Osteoblast (primary cell): Measurements from ENCODE around the gene CSRP2. TPM values are rescaled to one million over a fixed set of nuclear protein-coding genes. Genes with fewer than 3 reads are reported as not detected.

Source experiments
- DNase-seq: peaks from one replicate; pipeline ENCODE4 v3.0.0; 2011; ENCODE audit warnings: low spot score, mixed read lengths; ENCODE audit not compliant: insufficient read length; ENCODE audit errors: missing footprints
- H2AFZ ChIP-seq: 2 replicates; pipeline ENCODE4 v1.6.0; 2011; ENCODE audit warnings: mild to moderate bottlenecking, low read length
- H3K27ac ChIP-seq: 2 replicates; pipeline ENCODE4 v1.5.1; 2011; ENCODE audit warnings: mild to moderate bottlenecking, low read depth, low read length, moderate library complexity
- H3K27me3 ChIP-seq: 2 replicates; pipeline ENCODE4 v1.6.0; 2012; ENCODE audit warnings: mild to moderate bottlenecking, control low read depth, inconsistent platforms, low read length, moderate library complexity; ENCODE audit not compliant: insufficient read depth
- H3K36me3 ChIP-seq: 2 replicates; pipeline ENCODE4 v1.5.1; 2011; ENCODE audit warnings: mild to moderate bottlenecking, low read length, control low read depth, moderate library complexity; ENCODE audit not compliant: insufficient read depth
- H3K4me1 ChIP-seq: 2 replicates; pipeline ENCODE4 v1.5.1; 2011; ENCODE audit warnings: mild to moderate bottlenecking, low read length, control low read depth, moderate library complexity; ENCODE audit not compliant: insufficient read depth
- H3K4me2 ChIP-seq: 2 replicates; pipeline ENCODE4 v1.6.0; 2011; ENCODE audit warnings: mild to moderate bottlenecking, low read length; ENCODE audit not compliant: insufficient read depth
- H3K4me3 ChIP-seq: fragments of 200-600 bp; sonication (generic); 3 replicates; pipeline ENCODE4 v1.5.1; 2012; ENCODE audit warnings: mild to moderate bottlenecking, low read length, inconsistent platforms; ENCODE audit not compliant: insufficient read depth
- H3K79me2 ChIP-seq: 2 replicates; pipeline ENCODE4 v1.6.0; 2012; ENCODE audit warnings: mild to moderate bottlenecking, low read length, control low read depth, inconsistent platforms; ENCODE audit not compliant: insufficient read depth
- H3K9me3 ChIP-seq: 2 replicates; pipeline ENCODE4 v1.5.1; 2011; ENCODE audit warnings: low read depth, low read length, control low read depth
- H4K20me1 ChIP-seq: 2 replicates; pipeline ENCODE4 v1.6.0; 2012; ENCODE audit warnings: mild to moderate bottlenecking, low read length, control low read depth; ENCODE audit not compliant: insufficient read depth
- total RNA-seq: library from RNA; depleted of rRNA; stranded (reverse); fragments of >200 nt; gene quantifications from 2 replicates; pipeline ENCODE4 v1.2.3, GENCODE V29; 2012
- TF ChIP-seq, protein P1 (sequence below): IDR thresholded peaks from 2 replicates; pipeline ENCODE4 v1.5.1; 2011; ENCODE audit warnings: mild to moderate bottlenecking, low read depth, low read length, moderate library complexity; ENCODE audit errors: extremely low read depth

CSRP2 gene
- total RNA-seq, 1 donor, result 13.4 TPM

DNA sequence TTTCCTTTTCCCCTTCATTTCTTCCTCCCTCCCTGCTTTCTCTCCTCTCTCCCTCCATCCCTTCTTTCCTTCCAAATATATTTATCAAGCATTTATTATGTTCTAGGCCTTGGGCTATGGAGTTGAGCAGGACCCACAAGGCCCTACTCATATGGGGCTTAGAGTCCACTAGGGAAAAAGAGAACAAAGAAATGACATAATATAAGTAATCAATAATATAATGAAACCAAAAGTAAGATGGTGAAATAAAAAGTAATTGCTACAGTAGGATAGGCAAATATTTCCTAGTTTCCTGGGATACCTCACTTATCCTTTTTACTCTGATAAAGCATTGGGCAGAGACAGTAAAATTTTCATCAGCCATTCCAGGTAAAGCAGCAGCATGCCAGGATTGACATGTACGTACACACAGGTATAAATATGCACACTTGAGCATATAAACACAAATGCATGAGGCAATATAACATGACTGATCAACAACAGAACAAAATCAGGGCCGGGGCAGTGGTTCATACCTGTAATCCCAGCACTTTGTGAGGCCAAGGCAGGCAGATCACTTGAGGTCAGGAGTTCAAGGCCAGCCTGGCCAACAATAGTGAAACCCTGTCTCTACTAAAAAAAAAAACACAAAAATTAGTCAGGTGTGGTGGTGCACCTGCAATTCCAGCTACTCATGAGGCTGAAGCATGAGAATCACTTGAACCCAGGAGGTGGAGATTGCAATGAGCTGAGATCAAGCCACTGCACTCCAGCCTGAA lies 35.5 kb upstream of the CSRP2 start:
- DNase-seq, result no peak
- no peak overlapping the region for H2AFZ ChIP-seq
- H3K4me2 ChIP-seq, result no peak overlapping the region

DNA sequence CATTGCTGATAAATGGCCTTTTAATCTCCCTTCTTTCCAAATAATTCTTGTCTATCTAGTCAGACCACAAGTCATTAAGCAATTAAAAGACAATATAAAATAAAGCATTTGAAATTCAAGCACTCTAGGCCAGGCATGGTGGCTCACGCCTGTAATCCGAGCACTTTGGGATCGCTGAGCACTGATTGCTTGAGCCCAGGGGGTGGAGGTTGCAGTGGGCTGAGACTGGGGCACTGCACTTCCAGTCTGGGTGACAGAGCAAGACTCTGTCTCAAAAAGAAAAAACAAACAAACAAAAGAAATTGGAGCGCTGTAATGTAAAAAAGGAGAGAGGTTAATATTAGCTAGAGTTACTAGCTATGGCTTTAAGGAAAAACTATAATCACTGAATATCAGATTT lies 30.5 kb upstream of the CSRP2 start:
- Histone ChIP-seq H3K27ac (no peak overlapping the region), H3K9me3 (no peaks in the 10 kb centered on the region), H3K36me3 (no peaks in the 10 kb centered on the region), H3K79me2 (no peaks in the 10 kb centered on the region), H2AFZ (no peak overlapping the region), H3K27me3 (peaks cover 11% of the 10 kb centered on the region), H3K4me2 (no peak overlapping the region), H3K4me3 (no peak overlapping the region), H3K4me1 (no peaks in the 10 kb centered on the region), H4K20me1 (no peaks in the 10 kb centered on the region)
- TF ChIP-seq, protein P1, sequence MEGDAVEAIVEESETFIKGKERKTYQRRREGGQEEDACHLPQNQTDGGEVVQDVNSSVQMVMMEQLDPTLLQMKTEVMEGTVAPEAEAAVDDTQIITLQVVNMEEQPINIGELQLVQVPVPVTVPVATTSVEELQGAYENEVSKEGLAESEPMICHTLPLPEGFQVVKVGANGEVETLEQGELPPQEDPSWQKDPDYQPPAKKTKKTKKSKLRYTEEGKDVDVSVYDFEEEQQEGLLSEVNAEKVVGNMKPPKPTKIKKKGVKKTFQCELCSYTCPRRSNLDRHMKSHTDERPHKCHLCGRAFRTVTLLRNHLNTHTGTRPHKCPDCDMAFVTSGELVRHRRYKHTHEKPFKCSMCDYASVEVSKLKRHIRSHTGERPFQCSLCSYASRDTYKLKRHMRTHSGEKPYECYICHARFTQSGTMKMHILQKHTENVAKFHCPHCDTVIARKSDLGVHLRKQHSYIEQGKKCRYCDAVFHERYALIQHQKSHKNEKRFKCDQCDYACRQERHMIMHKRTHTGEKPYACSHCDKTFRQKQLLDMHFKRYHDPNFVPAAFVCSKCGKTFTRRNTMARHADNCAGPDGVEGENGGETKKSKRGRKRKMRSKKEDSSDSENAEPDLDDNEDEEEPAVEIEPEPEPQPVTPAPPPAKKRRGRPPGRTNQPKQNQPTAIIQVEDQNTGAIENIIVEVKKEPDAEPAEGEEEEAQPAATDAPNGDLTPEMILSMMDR, result no peak
- no peak for DNase-seq

More for the DNA sequence above, 35.5 kb upstream of the CSRP2 start:
- H3K79me2 ChIP-seq, result no peaks in the 10 kb centered on the region
- H3K4me1 ChIP-seq, result peaks cover 13% of the 10 kb centered on the region
- H3K9me3 ChIP-seq, result no peaks in the 10 kb centered on the region
- H3K36me3 ChIP-seq, result no peaks in the 10 kb centered on the region
- TF ChIP-seq, protein P1, result no peak
- H3K27me3 ChIP-seq, result no peaks in the 10 kb centered on the region
- no peak overlapping the region for H3K4me3 ChIP-seq
- no peaks in the 10 kb centered on the region for H4K20me1 ChIP-seq
- no peak overlapping the region for H3K27ac ChIP-seq

DNA sequence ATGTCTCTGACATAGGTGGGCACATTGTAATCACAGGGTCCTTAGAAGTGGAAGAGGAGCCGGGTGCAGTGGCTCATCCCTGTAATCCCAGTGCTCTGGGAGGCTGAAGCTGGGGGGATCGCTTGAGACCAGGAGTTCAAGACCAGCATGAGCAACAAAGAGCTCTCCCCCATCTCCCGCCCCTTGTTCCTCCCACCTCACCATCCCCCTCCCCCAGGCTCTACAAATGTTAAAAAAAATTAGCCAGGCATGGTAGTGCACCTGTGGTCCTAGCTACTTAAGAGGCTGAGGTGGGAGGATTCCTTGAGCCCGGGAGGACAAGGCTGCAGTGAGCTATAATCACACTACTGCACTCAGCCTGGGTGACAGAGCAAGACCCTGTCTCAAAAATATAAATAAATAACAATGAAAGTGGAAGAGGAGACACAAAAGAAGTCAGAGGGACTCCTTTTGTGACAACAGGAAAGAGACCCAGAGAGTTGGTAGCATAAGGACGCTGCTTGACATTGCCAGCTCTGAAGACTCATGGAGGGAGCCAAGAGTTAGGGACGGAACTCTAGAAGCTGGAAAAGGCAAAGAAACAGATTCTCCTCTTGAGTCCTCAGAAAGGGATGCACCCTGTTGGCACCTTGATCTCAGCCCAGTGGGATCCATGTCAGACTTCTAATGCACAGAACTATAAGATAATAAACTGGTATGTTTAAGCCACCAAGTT lies 29.6 kb upstream of the CSRP2 start:
- no peak for DNase-seq
- Histone ChIP-seq H3K79me2 (no peaks in the 10 kb centered on the region), H3K9me3 (no peaks in the 10 kb centered on the region), H4K20me1 (no peaks in the 10 kb centered on the region), H3K4me1 (no peaks in the 10 kb centered on the region), H3K4me3 (no peak overlapping the region), H2AFZ (no peak overlapping the region), H3K27ac (no peak overlapping the region), H3K36me3 (no peaks in the 10 kb centered on the region), H3K4me2 (no peak overlapping the region), H3K27me3 (peaks cover 11% of the 10 kb centered on the region)
- TF ChIP-seq, protein P1, result no peak
